Stimulated activated CD4-positive, alpha-beta T cell treated with anti-CD3 and anti-CD28 coated beads, Interleukin-15, amount 100 ng/mL, for 48 hours (primary cell): Measurements from ENCODE around the gene ZNF333.
"Not testable (repeated sequence)": the region's sequence is repeated elsewhere in the genome, so short reads cannot be mapped to it uniquely, and the experiment has no call there.

Experiments
- DNase-seq, 2 donors: peaks; one replicate each; pipeline ENCODE4 v3.0.0-alpha.2; 2020; ENCODE audit warnings: low read depth in 2 of 2

Gene ZNF333

DNA sequence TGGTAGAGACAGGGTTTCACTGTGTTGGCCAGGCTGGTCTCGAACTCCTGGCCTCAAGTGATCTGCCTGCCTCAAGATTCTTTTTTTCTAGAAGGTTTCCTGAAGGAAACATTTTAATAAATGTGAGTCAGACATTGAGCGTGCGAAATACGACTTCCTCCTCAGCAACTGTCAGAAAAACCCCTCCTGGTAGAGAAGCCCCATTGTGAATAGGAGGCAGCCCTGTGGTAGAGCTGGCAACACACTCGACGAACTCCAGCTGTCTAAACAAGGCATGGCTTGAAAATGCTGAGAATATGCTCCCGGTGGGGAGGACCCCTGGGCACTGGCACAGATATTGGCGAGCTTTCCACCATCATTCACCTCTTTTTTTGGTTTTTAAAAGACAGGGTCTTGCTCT is 9.8 kb downstream of the ZNF333 start:
- no peak for DNase-seq

DNA sequence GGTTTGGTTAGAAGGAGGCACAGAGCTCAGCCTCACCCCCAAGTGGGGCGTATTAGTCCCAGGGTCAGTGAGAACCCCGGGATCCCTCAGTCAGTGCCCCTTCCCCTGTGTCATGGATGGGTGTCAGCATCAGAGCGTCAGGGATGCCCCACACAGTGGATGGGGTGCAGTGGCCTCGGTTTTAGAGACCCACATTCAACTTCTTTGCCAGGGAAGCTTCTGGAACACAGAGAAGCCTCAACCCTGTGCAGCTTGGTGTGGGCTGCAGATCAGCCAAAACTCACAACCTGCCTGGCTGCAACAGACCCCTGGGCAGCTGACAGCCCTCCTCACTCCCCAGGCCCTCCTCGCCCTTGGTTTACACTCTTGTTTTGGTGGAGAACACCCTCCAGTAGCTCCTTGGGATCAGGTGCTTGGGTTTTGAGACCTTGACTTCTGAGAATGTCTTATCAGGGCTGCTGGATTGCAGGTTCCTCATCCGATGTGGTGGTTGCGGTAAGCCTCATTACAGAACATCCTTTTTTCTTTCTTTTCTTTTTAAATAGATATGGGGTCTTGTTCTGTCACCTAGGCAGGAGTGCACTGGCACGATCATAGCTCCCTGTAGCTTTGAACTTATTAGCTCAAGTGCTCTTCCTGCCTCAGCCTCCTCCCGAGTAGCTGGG is 11.0 kb downstream of the ZNF333 start:
- no peak for DNase-seq

- no peak for DNase-seq
These were observed 14.0 kb downstream of the ZNF333 start for GRCh38 chr19:14703833-14704232.

DNA sequence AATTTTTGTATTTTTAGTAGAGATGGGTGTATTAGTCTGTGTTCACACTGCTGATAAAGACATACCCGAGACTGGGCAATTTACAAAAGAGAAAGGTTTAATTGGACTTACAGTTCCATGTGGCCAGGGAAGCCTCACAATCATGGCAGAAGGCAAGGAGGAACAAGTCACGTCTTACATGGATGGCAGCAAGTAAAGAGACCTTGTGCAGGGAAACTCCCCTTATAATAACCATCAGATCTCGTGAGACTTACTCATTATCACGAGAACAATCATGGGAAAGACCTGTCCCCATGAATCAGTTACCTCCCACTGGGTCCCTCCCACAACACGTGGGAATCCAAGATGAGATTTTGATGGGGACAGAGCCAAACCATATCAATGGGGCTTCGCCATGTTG is 14.6 kb downstream of the ZNF333 start:
- DNase-seq: no peak

DNA sequence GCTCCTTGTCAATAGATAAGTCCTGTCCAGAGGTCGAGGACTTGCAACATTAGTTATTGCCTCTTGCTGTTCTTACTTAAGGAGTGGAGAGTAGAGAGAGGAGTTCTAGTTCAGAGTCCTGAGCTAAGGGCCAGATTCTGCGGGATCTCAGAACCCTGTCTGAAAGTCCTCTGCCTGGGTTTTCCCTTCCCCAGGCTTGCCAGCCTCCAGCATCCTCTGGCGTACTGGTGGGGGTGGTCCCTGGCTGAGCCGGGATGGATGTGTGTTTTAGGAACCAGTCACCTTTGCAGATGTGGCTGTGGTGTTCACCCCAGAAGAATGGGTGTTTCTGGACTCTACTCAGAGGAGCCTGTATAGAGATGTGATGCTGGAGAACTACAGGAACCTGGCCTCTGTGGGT is 26.0 kb downstream of the ZNF333 start:
- DNase-seq: no peak

DNA sequence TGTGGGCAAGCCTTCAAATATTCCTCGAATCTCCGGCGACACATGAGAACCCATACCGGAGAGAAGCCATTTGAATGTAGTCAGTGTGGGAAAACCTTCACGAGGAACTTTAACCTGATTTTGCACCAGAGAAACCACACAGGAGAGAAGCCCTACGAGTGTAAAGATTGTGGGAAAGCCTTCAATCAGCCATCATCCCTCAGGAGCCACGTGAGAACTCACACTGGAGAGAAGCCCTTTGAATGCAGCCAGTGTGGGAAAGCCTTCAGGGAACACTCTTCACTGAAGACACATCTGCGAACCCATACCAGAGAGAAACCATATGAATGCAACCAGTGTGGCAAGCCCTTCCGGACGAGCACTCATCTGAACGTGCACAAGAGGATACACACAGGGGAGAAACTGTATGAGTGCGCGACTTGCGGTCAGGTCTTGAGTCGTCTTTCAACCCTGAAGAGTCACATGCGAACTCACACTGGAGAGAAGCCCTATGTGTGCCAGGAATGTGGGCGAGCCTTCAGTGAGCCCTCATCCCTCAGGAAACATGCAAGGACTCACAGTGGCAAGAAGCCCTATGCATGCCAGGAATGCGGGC is 28.8 kb downstream of the ZNF333 start:
- no peak for DNase-seq

DNA sequence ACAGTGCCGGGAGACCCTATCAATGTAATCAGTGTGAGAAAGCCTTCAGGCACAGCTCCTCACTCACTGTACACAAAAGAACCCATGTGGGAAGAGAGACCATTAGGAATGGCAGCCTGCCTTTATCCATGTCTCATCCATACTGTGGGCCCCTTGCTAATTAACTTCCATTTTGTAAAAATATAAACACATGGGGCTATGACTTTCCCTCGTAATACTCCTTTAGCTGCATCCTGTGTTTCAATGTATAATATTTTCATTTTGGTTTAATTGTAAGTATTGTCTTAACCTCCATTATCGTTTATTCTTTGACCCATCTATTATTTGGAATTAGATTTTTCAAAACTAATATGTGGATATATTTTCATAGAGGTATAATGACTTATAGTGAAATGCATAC is 29.3 kb downstream of the ZNF333 start:
- DNase-seq: no peak

- no peak for DNase-seq
These were observed 32.3 kb downstream of the ZNF333 start for GRCh38 chr19:14722127-14722526.

DNA sequence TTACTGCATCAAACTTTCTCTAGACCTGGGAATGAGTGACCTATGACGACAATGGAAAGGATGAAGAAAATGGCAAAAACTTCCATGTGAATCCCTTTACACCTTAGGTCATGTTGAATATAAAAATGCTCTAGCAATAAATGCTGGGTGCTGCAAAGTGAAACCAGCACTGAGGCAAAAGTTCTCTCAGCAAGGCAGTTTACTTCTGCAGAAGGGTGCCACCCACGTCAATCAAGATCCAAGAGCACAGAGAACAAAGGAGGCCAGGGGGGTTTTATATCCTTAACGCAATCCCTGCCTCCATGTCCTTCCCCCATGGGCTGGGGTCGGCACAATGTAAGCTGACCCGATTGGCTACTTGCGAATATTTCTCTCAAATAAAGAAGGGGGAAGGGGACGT is 38.7 kb downstream of the ZNF333 start:
- no peak for DNase-seq

GRCh38 chr19:14731200-14731599 is 41.4 kb downstream of the ZNF333 start:
- DNase-seq: no peak

- no peak for DNase-seq
These were observed 42.7 kb downstream of the ZNF333 start for GRCh38 chr19:14732510-14732909.

DNA sequence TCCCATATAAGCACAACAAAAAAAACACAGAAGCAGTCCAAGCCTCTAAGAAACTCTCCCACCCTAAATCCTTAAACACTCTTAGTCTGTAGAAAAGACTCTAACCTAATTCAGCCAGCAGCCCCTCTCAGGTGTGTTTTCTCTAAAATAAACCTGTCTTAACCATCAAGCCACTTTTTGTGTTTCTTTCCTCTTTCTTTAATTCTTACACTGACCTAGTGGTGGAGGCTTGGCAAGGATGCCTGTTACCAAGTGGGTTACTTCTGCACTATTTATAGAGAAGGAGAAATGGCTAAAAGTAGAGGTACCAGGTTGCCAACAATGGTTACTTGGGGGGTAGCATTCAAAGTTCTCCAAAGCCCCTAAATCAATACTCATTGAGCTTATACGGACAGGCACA is 43.7 kb downstream of the ZNF333 start:
- DNase-seq: no peak

DNA sequence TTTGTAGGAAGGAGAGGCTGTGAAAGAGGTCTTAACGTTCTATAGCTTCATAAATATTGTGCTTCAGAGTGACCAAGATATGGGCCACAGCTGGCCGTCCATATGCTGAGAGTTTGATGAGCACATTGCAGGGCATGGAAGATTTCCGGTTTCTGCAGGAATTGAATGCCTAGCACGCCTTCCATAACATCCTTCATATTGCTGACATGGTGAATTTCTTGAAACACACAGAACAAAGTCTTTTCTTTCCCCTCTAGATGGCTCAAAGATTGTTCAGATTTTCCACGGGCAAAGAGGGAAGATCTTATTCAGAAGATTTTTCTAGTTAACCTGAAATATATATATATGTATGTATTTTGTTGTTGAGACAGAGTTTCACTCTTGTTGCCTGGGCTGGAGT is 46.1 kb downstream of the ZNF333 start:
- DNase-seq: no peak

- no peak for DNase-seq
These were observed 57.0 kb downstream of the ZNF333 start for GRCh38 chr19:14746886-14747285.

DNA sequence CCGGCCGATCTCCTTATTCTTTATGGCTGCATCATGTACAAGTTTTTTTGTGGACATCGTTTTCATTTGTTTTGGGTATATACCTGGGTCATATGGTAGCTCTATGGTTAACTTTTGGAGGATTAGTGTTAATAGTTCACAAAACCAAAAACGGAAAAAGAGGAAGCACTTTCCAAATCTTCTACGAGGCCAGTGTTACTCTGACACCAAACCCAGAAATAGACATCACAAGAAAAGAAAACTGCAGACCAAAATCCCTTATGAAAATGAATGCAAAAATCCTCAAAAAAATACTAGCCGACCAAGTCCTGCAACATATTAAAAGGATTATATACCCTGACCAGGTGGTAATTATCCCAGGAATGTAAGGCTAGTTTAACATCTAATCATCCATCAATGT is 58.8 kb downstream of the ZNF333 start:
- no peak for DNase-seq

DNA sequence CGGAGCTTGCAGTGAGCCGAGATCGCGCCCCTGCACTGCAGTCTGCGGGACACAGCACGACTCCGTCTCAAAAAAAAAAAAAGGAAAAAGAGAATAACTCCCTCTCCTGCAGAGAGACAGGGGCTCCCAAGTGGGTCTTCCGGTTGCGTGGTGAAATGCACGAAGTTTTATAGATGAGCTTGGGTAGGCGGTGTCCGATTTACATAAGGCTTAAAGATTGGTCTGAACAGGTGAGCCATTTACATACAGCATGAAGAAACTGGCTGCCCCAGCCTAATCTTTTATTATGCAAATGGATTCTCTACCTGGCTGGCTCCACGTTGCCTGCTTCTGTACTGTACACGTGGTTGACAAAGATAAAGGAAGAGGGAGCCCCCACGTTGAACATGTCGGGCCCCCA is 69.0 kb downstream of the ZNF333 start:
- no peak for DNase-seq

- DNase-seq: no peak
These were observed 71.8 kb downstream of the ZNF333 start for GRCh38 chr19:14761607-14762006.

DNA sequence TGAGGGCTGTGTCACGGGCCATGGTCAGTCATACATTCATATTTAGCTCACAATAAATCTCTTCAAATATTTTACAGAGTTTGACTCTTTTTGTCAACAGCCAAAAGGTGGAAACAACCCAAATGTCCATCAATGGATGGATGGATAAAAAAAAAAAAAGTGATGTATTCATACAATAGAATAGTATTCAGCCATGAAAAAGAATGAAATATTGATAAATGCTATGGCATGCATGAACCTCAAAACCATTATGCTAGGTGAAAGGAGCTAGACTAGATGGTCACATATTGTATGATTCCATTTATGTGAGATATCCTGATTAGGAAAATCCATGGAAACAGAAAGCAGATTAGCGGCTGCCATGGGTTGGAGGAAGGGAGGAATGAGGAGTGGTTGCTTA is 72.3 kb downstream of the ZNF333 start:
- no peak for DNase-seq

- DNase-seq: no peak
These were observed 73.8 kb downstream of the ZNF333 start for GRCh38 chr19:14763497-14764145.

GRCh38 chr19:14764401-14764800 is 74.6 kb downstream of the ZNF333 start:
- no peak for DNase-seq

DNA sequence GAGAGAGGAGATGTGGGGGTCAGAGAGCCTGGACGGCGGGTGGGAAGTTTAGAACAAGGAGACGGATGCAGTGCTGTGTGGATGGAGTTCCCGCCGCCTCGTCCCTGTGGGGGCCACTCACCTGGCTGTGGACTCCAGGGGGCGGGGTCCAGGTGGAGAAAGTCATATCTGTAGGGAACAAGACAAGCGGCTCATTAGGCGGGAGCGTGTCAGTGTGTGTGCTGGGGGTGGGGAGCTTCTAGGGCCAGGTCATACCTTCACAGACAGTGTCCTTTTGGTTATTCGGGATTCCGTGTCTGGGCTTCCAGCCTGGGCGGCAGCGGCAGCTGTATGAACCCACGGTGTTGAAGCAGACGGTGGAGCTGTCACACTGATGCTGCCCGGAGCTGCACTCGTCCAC is 75.6 kb downstream of the ZNF333 start:
- not testable (repeated sequence) for DNase-seq

- DNase-seq: not testable (repeated sequence)
These were observed 76.0 kb downstream of the ZNF333 start for GRCh38 chr19:14765841-14766240.

DNA sequence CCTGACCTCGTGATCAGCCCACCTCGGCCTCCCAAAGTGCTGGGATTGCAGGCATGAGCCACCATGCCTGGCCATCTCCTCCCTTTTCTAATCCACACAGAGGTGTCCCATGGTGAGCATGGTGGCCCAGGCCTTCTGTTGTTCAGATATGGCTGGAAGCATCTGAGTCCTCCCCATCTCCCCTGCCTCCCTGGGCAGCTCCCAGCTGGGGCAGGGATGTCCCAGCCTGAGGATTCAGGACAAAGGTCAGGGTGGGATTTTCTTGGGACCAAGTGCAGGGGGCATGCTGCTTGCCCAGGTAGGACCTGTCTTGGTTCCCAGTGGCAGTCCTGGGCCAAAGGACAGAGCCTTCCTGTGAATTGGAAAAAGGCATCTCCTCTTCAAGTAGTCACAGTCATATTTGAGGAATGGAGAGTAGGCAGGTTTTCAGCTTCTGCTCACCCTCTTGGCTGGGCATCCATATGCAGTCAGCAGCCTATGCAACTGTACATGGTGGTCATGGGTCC is 77.7 kb downstream of the ZNF333 start:
- DNase-seq: no peak
